Gastroesophageal sphincter (tissue), 4 donors: ENCODE measurements around the gene DNAAF1. TPM values are rescaled to one million over a fixed set of nuclear protein-coding genes. Genes with fewer than 3 reads are reported as not detected.

Experiments used
- ATAC-seq: fragments of 150-250 bp; one replicate; pipeline ENCODE4 v1.9.1; 2016; ENCODE audit warnings: mild to moderate bottlenecking, moderate library complexity
- H3K27ac ChIP-seq, 4 donors: fragments of 200-600 bp; sonication (generic) in 3 of 4; 1 replicate in 3 of 4; 2 replicates in 1 of 4; pipeline ENCODE4 v1.5.1; 2016 to 2019
- H3K27me3 ChIP-seq: fragments of 200-600 bp; sonication (generic); one replicate; pipeline ENCODE4 v1.5.1; 2019
- H3K36me3 ChIP-seq, 2 donors: fragments of 200-600 bp; sonication (generic); one replicate each; pipeline ENCODE4 v1.5.1; 2019; ENCODE audit warnings: control low read depth in 1 of 2
- H3K4me1 ChIP-seq, 3 donors: fragments of 200-600 bp; sonication (generic); 1 replicate in 2 of 3; 2 replicates in 1 of 3; pipeline ENCODE4 v1.5.1; 2016 to 2019; ENCODE audit warnings: control low read depth in 2 of 3
- H3K4me3 ChIP-seq, 2 donors: fragments of 200-600 bp; sonication (generic); one replicate each; pipeline ENCODE4 v1.5.1; 2019; ENCODE audit warnings: mild to moderate bottlenecking in 1 of 2, moderate library complexity in 1 of 2
- H3K9me3 ChIP-seq, 3 donors: fragments of 200-600 bp; sonication (generic); one replicate each; pipeline ENCODE4 v1.5.1; 2017 to 2019; ENCODE audit warnings: control low read depth in 2 of 3
- CTCF ChIP-seq, 4 experiments: fragments of 200-600 bp in 2 of 4; fragments of 450-650 bp in 2 of 4; sonication (generic) in 1 of 4; IDR thresholded peaks; one replicate each; pipeline ENCODE4 v1.5.1; 2017 to 2019; ENCODE audit warnings: antibody characterized with exemption in 4 of 4, mild to moderate bottlenecking in 2 of 4, moderate library complexity in 2 of 4
- EP300 ChIP-seq: sonication (generic); formaldehyde crosslinking; IDR thresholded peaks from one replicate; pipeline ENCODE4 v1.6.1; 2017; ENCODE audit warnings: antibody characterized with exemption, mild to moderate bottlenecking
- POLR2A ChIP-seq, 2 donors: fragments of 450-650 bp; IDR thresholded peaks; one replicate each; pipeline ENCODE4 v1.6.1; 2017; ENCODE audit warnings: antibody characterized with exemption in 2 of 2, mild to moderate bottlenecking in 2 of 2, moderate library complexity in 1 of 2
- POLR2AphosphoS5 ChIP-seq: sonication (generic); formaldehyde crosslinking; IDR thresholded peaks from one replicate; pipeline ENCODE4 v1.6.1; 2017; ENCODE audit warnings: antibody characterized with exemption
- WGBS, 2 donors: methylation state at CpG; one replicate each; pipeline ENCODE4 v1.1.5; 2018; ENCODE audit warnings: low coverage in 1 of 2; 5-methylcytosine and 5-hydroxymethylcytosine counted together
- total RNA-seq, 4 donors: library from RNA; depleted of rRNA; stranded (reverse); fragments of >200 nt; gene quantifications; one replicate each; pipeline ENCODE4 v1.1.0, GENCODE V29; 2016

Gene DNAAF1
- total RNA-seq, 4 donors from 2014 or later = 0.27 TPM; not detected in 3

- H3K4me3 ChIP-seq = no peak overlapping the region
- 49 to 60% methylated on average over 2 of the region's 2 CpGs for WGBS, 2 donors
- TF ChIP-seq EP300 (no peak), CTCF (IDR thresholded peaks at IDR 0.05) (no peak), POLR2AphosphoS5 (no peak), POLR2A (IDR thresholded peaks at IDR 0.05) (no peak)
Observed at GRCh38 chr16:84138500-84138823, 6.6 kb upstream of the DNAAF1 start.

GRCh38 chr16:84138824-84139627 lies 6.1 kb upstream of the DNAAF1 start:
- WGBS, 2 donors = 70 to 80% methylated on average over 8 to 14 of the region's 14 CpGs
- Histone ChIP-seq H3K4me3 (no peak overlapping the region), H3K27ac (no peak overlapping the region), H3K36me3 (no peaks in the 10 kb centered on the region), H3K9me3 (no peaks in the 10 kb centered on the region), H3K27me3 (no peaks in the 10 kb centered on the region), H3K4me1 (peaks cover 0 to 9% (median 0%) of the 10 kb centered on the region in 3 donors)
- ATAC-seq = no peak
- TF ChIP-seq CTCF (IDR thresholded peaks at IDR 0.05) = no peak
- TF ChIP-seq POLR2A (IDR thresholded peaks at IDR 0.05) = no peak
- no peak for TF ChIP-seq POLR2AphosphoS5
- no peak for TF ChIP-seq EP300

More at GRCh38 chr16:84138500-84138823, 6.6 kb upstream of the DNAAF1 start:
- Histone ChIP-seq H3K27ac (no peak overlapping the region), H3K27me3 (no peaks in the 10 kb centered on the region), H3K36me3 (no peaks in the 10 kb centered on the region), H3K9me3 (no peaks in the 10 kb centered on the region), H3K4me1 (peaks cover 0 to 4% (median 0%) of the 10 kb centered on the region in 3 donors)
- no peak for ATAC-seq

- Histone ChIP-seq H3K4me1 (peaks cover 0 to 13% (median 0%) of the 10 kb centered on the region in 3 donors), H3K4me3 (no peak overlapping the region), H3K36me3 (no peaks in the 10 kb centered on the region), H3K27me3 (no peaks in the 10 kb centered on the region), H3K9me3 (no peaks in the 10 kb centered on the region), H3K27ac (no peak overlapping the region)
- WGBS, 2 donors = 57 to 68% methylated on average over 3 to 6 of the region's 6 CpGs
- no peak for TF ChIP-seq POLR2A (IDR thresholded peaks at IDR 0.05)
- no peak for TF ChIP-seq CTCF (IDR thresholded peaks at IDR 0.05)
- no peak for TF ChIP-seq EP300
- no peak for TF ChIP-seq POLR2AphosphoS5
- ATAC-seq = no peak
Observed at GRCh38 chr16:84139628-84140258, 5.4 kb upstream of the DNAAF1 start.

- TF ChIP-seq POLR2AphosphoS5 (no peak), POLR2A (IDR thresholded peaks at IDR 0.05) (no peak), EP300 (no peak), CTCF (IDR thresholded peaks at IDR 0.05) (no peak)
- Histone ChIP-seq H3K27me3 (no peaks in the 10 kb centered on the region), H3K36me3 (no peaks in the 10 kb centered on the region), H3K9me3 (no peaks in the 10 kb centered on the region), H3K4me1 (peaks cover 0 to 20% (median 0%) of the 10 kb centered on the region in 3 donors), H3K27ac (no peak overlapping the region), H3K4me3 (no peak overlapping the region)
- WGBS, 2 donors = 79 to 89% methylated on average over 6 to 9 of the region's 13 CpGs
- ATAC-seq = no peak
Observed at GRCh38 chr16:84141143-84141670, 3.9 kb upstream of the DNAAF1 start.
